NCI-H524 (cell line): Measurements from ENCODE around the gene TRIO.

Source experiments
- DNase-seq, 2 experiments: peaks; one replicate each; lab custom pipeline; 2025; lab: John Stamatoyannopoulos, UW

Gene TRIO

DNA sequence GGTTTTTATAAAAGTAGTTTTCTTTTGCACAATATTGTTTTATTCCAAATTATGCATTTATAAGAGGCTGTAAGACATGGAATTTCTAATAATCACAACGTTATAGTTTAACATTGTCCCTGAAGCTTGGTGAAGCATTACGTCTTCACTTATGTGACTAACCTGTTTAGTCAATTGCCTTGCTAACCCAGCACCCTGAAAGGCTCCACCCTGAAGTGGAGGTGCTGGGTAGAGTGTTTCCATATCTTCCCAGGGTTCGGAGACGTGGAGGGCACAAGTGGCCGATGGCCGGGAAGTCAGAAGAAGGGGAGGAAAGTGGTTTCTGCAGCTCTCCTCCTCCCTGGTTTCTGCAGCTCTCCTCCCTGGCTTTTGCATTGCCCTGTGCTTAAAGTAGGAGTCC lies 83.4 kb downstream of the TRIO start:
- DNase-seq, result no peak

DNA sequence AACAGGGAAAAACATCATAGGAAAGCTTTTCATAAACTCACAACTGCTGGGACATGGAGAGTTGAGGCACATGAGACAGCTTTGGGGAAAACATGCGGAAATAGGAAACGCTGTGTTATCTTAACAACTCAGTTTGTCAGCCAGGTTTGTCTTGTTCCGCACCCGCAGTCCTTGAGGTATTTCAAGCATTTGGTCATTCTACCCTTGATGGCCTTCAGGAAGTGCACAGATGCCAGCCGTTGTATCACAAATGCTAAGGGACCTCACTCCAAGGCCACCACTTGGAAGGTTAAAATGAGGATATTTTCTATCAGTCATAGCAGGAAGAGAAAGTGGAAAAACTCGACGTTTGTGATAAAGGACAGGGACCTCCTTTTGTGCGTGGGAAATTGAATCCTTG lies 83.8 kb downstream of the TRIO start:
- no peak for DNase-seq

- peak in 1 of 2 experiments; percentile 41 for DNase-seq
Observed at GRCh38 chr5:14227513-14227912, 84.4 kb downstream of the TRIO start.

- DNase-seq, result no peak
Observed at GRCh38 chr5:14228219-14228618, 85.1 kb downstream of the TRIO start.

- DNase-seq, result no peak
Observed at GRCh38 chr5:14229181-14229580, 86.0 kb downstream of the TRIO start.

- DNase-seq, result no peak
Observed at GRCh38 chr5:14229734-14230133, 86.6 kb downstream of the TRIO start.

GRCh38 chr5:14231156-14231555 lies 88.0 kb downstream of the TRIO start:
- peak in 1 of 2 experiments; percentile 20 for DNase-seq

- no peak for DNase-seq
Observed at GRCh38 chr5:14231890-14232289, 88.7 kb downstream of the TRIO start.

DNA sequence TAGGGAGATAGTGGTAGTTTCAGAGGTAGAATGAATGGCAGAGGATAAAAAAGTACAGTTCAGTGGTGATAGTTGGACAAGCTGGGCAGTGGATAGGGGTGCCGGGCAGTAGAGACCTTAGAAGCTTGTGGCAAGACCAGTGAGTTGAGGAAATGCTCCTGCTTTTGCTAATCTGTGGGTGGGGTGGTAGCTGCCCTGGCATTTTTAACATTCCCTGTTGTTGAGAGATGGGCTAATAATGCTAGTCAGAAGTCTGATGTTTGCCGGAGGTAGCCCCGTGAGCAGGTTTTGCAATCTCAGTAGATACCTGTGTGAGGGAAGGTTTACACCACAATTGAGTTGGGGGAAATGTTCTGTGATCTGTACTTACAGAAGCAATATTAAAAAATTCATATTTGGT lies 91.1 kb downstream of the TRIO start:
- no peak for DNase-seq

GRCh38 chr5:14235872-14236271 lies 92.7 kb downstream of the TRIO start:
- DNase-seq, result no peak

DNA sequence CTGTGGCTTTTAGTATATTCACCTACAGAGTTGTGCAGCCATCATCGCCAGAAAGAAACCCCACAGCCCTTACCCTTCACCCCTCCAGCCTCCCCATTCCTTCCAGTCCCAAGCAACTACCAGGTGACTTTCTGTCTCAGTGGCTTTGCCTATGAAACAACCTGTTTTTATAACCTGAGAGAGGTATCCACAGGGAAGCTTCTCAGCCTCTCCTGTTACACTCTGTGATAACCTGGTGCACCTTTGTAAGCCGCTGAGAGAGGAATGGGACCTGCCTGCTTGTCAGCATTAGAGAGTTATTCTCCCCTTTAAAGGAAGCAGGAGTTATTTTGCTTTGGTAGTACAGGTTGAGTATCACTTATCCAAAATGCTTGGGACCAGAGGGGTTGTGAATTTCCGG lies 93.6 kb downstream of the TRIO start:
- DNase-seq, result no peak

GRCh38 chr5:14237317-14238086 lies 94.4 kb downstream of the TRIO start:
- no peak for DNase-seq

DNA sequence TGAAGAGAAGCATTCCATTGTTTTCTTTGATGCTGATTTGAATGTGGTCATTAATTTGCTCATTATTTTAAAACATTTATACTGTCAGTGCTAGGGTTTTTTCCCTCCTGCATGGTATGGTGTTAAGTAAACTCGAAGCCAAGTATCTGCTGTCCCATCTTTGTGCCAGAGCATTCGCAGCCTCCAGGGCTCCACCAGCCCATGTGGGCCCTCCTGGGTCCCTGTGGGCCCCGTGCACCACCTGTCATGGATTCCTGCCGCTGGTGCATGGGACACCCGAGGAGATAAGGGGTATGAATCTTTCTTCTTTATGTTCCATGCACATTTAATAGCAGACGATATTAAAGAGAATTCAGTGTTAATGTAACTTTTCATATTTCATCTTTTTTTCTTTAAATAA lies 95.1 kb downstream of the TRIO start:
- peak; percentile 46 to 74 for DNase-seq

DNA sequence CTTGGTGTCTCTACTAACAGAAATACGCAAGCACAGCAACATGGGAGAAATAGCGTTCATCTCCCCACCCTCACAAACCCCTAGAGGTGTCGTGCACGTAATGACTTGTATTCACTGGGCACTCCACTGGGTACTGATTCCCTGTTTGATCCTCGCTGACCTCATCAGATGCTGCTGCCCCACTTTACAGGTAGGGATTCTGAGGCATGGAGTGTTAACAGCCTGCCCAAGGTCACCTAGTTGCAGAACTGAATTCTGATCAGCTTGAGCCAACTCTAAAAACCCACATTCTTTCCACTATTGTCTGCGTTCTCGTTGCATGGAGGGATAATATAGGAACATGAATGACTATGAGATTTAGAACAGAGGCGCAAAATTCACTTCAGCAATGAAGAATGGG lies 96.3 kb downstream of the TRIO start:
- DNase-seq, result no peak

DNA sequence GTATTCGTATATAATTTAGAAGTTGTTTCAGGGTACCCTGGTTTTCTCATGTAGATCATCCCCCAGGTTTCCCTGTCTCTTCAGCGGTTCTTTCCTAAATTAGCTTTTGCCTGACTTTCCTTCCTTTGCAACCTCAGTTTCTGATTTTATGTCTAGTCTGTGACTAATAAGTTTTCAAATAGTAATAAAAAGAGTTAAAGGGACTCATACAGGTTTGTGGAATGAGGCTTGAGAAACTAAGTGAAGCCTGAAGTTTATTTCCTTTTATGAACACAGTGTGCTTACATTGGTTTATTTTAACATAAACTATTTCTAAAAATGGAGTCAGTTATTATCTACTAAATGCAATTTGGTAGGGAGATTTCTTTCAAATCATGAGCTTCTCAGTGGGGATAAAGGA lies 96.8 kb downstream of the TRIO start:
- DNase-seq, result no peak

GRCh38 chr5:14240359-14240758 lies 97.2 kb downstream of the TRIO start:
- DNase-seq, result peak; percentile 85 to 93

DNA sequence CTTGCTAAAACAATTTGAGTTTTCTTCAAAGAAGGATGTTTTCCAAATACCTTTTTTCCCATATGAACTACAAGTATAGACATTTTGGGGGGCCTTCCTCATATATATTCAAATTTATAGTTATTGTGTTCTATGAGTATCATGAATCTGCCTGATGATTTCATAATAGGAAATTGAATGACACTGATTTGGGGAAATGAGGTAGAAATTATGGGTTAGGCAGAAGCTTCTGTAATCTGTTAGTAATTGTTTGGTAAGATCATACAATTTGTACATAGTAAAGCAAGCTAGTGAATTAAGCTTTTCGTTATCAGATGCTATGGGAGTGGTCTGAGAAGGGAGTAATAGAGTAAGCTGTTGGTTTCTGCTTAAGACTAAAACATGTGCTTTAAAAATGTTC lies 98.0 kb downstream of the TRIO start:
- peak in 1 of 2 experiments; percentile 39 for DNase-seq

GRCh38 chr5:14242447-14242846 lies 99.3 kb downstream of the TRIO start:
- peak in 1 of 2 experiments; percentile 24 for DNase-seq

DNA sequence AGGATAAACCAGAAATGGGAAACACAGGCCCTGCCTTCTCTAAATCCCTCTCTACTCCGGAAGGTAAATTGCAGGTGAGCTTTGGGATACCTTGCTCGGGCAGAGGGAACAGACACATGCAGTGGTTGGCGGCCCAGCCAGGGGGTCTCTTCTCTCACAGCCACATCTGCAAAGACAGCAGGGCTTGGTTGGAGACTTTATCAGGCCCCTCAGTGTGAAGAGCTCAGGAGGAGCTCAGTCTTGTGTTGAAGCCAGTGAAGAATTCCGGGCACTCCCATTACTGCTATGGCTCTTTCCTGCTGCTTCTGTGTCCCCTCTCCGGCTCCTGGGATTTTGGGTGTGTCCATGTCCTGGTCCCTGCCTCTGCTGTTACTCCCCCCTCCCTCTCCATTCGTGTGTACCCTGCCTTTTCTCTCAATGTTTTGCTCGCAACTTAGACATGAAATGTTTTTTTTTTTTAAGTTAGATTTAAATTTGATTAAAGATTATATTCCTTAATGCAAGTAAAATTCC lies 99.8 kb downstream of the TRIO start:
- DNase-seq, result no peak

- peak; percentile 51 to 85 for DNase-seq
Observed at GRCh38 chr5:14243766-14244165, 100.6 kb downstream of the TRIO start.

DNA sequence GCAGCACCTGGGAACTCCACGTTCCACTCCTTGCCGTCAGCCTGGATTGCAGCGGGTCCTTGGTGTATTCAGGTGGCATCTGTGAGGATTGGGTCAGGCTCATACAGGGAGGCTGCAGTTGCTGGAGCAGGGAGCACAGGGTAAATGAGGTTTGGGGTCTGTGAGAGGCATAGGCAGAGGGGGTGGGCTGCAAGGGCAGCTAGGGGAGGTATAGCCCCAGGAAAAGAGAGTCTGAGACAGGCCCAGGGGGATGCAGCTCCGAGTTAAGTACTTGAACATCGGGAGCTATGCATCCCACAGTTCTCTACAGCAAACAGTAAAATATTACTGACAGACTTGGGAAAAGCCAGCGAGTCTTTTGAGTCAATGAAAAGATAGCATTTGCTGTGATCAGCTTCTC lies 101.6 kb downstream of the TRIO start:
- DNase-seq, result peak in 1 of 2 experiments; percentile 45

- DNase-seq, result no peak
Observed at GRCh38 chr5:14245132-14245925, 102.2 kb downstream of the TRIO start.
